ENCODE measurements around the gene FOXE1.

- TF ChIP-seq BACH1 (IDR thresholded peaks at IDR 0.05; ENCODE audit: borderline replicate concordance) (no peak), CREM (IDR thresholded peaks at IDR 0.05; ENCODE audit: low read depth) (no peak), EP300 (IDR thresholded peaks at IDR 0.05; ENCODE audit: borderline replicate concordance in 1 of 2, control insufficient read depth in 1 of 2, low read depth in 2 of 2, low read length in 2 of 2) (no peak), ZNF622 (IDR thresholded peaks at IDR 0.05) (no peak)
- TF ChIP-seq, protein P1, sequence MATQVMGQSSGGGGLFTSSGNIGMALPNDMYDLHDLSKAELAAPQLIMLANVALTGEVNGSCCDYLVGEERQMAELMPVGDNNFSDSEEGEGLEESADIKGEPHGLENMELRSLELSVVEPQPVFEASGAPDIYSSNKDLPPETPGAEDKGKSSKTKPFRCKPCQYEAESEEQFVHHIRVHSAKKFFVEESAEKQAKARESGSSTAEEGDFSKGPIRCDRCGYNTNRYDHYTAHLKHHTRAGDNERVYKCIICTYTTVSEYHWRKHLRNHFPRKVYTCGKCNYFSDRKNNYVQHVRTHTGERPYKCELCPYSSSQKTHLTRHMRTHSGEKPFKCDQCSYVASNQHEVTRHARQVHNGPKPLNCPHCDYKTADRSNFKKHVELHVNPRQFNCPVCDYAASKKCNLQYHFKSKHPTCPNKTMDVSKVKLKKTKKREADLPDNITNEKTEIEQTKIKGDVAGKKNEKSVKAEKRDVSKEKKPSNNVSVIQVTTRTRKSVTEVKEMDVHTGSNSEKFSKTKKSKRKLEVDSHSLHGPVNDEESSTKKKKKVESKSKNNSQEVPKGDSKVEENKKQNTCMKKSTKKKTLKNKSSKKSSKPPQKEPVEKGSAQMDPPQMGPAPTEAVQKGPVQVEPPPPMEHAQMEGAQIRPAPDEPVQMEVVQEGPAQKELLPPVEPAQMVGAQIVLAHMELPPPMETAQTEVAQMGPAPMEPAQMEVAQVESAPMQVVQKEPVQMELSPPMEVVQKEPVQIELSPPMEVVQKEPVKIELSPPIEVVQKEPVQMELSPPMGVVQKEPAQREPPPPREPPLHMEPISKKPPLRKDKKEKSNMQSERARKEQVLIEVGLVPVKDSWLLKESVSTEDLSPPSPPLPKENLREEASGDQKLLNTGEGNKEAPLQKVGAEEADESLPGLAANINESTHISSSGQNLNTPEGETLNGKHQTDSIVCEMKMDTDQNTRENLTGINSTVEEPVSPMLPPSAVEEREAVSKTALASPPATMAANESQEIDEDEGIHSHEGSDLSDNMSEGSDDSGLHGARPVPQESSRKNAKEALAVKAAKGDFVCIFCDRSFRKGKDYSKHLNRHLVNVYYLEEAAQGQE (IDR thresholded peaks at IDR 0.05; ENCODE audit: low read depth, low read length) = no peak
- TF ChIP-seq, protein P2, sequence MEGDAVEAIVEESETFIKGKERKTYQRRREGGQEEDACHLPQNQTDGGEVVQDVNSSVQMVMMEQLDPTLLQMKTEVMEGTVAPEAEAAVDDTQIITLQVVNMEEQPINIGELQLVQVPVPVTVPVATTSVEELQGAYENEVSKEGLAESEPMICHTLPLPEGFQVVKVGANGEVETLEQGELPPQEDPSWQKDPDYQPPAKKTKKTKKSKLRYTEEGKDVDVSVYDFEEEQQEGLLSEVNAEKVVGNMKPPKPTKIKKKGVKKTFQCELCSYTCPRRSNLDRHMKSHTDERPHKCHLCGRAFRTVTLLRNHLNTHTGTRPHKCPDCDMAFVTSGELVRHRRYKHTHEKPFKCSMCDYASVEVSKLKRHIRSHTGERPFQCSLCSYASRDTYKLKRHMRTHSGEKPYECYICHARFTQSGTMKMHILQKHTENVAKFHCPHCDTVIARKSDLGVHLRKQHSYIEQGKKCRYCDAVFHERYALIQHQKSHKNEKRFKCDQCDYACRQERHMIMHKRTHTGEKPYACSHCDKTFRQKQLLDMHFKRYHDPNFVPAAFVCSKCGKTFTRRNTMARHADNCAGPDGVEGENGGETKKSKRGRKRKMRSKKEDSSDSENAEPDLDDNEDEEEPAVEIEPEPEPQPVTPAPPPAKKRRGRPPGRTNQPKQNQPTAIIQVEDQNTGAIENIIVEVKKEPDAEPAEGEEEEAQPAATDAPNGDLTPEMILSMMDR (IDR thresholded peaks at IDR 0.05 in 2 of 3, conservative IDR thresholded peaks at IDR 0.05 in 1 of 3; ENCODE audit: control insufficient read depth in 2 of 3, extremely low read depth in 1 of 3, insufficient read depth in 1 of 3, low read depth in 3 of 3, low read length in 3 of 3) = no peak
- TF ChIP-seq, protein P3, sequence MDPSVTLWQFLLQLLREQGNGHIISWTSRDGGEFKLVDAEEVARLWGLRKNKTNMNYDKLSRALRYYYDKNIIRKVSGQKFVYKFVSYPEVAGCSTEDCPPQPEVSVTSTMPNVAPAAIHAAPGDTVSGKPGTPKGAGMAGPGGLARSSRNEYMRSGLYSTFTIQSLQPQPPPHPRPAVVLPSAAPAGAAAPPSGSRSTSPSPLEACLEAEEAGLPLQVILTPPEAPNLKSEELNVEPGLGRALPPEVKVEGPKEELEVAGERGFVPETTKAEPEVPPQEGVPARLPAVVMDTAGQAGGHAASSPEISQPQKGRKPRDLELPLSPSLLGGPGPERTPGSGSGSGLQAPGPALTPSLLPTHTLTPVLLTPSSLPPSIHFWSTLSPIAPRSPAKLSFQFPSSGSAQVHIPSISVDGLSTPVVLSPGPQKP (IDR thresholded peaks at IDR 0.05; ENCODE audit: low read depth, low read length) = no peak
These were observed 5.3 kb downstream of the FOXE1 start for GRCh38 chr9:97858393-97858713.
